GM12801 (cell line): ENCODE results near the gene GAREM1.

Experiments used
- TF ChIP-seq, protein P1 (sequence below): IDR thresholded peaks from one replicate; pipeline ENCODE4 v1.5.1; 2011; ENCODE audit warnings: control low read depth; ENCODE audit not compliant: insufficient read length; ENCODE audit errors: extremely low read depth

GAREM1 gene

DNA sequence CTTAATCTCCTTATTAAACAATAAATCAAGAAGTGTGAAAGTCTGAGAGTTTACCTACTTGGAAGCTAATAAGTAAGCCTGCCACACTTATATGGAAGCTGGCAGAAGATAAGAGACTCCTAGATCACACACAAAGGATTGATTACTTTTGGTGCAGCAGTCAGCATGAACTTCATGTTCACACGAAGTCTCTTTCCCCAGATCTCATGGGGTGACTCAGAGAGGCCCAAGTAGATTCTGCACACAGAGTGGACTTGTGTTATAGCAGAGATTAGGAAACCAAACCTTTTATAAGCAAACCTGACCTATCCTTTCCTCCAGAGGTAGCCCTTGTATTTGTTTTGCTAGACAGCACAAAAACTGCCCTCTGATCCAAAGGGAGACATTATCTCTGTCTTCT, 9.9 kb upstream of the GAREM1 start:
- TF ChIP-seq, protein P1, sequence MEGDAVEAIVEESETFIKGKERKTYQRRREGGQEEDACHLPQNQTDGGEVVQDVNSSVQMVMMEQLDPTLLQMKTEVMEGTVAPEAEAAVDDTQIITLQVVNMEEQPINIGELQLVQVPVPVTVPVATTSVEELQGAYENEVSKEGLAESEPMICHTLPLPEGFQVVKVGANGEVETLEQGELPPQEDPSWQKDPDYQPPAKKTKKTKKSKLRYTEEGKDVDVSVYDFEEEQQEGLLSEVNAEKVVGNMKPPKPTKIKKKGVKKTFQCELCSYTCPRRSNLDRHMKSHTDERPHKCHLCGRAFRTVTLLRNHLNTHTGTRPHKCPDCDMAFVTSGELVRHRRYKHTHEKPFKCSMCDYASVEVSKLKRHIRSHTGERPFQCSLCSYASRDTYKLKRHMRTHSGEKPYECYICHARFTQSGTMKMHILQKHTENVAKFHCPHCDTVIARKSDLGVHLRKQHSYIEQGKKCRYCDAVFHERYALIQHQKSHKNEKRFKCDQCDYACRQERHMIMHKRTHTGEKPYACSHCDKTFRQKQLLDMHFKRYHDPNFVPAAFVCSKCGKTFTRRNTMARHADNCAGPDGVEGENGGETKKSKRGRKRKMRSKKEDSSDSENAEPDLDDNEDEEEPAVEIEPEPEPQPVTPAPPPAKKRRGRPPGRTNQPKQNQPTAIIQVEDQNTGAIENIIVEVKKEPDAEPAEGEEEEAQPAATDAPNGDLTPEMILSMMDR, result no peak

GRCh38 chr18:32478807-32479206, 8.1 kb upstream of the GAREM1 start:
- TF ChIP-seq, protein P1, result no peak

DNA sequence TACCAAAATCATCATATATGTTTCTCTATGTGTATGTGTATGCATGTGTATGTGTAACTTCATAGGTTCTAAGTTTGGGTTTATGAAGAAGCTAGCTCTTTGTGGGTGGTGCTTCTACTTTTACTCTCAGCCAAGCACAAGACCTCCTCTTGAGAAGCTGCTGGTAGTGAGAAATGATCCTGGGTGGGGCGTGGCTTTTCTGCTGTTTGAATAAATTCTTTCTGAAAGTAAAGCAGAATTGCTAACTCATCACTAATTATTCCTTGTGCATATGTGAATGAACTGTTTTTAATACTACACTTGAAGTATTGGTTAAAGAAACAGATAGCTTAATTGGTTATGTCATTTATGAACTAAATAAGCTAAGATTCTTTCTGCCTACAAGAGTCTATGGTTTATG, 7.6 kb upstream of the GAREM1 start:
- TF ChIP-seq, protein P1, result no peak

DNA sequence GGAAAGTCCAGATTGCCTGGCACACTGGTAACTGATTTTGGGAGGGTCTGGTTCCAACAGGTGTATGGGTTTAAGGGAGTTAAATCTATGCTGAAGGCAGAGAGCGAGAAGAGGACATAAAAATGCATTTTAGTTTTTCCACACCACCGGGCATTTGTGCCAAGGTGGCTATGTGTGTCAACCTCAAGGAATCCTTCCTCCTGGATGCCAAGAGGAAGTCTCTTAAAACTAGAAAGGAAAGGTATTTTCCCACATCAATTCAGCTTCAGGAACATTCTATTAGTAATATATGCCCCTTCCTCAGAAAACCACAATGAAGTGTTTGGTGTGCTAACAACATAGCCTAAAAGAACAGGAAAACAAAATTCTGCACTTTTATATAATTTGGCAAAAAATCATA, 5.4 kb upstream of the GAREM1 start:
- TF ChIP-seq, protein P1, result no peak

- TF ChIP-seq, protein P1, result no peak
These were observed 2.6 kb upstream of the GAREM1 start for GRCh38 chr18:32473325-32473724.

DNA sequence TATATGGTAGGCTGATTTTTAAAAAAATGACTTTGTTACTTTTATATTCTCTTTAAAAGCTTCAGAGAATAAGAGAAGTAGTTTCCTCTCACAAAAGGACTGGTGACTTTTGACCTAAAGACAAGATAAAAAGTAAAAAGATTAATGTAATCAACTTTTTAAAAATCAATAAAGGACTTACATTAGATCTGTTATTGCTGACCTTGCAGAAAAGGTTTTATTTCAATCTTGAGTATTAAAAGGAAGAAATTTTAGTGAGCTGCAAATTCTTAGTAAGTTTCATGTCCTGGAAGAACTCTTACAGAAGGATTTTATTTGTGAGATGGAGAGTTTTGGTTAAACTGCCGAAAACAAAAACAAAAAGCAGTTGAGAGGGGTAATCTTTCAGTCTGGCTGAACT, 2.2 kb upstream of the GAREM1 start:
- TF ChIP-seq, protein P1, result no peak

DNA sequence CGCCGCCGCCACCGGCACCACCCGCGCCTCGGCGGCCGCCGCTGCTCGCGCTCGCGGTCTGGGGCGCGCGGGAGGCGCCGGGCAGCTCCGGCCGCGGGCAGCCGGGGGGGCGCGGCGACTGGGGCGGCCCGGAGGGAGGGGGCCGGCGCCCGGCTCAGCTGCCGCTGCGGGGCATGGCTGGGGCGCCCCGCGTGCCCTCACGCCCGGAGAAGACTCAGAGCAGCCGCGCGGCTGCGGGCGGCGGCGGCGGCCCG, 295 bp downstream of the GAREM1 start:
- TF ChIP-seq, protein P1, result no peak
